Measurements from ENCODE around the gene CENPH.

- no peak for TF ChIP-seq POLR2AphosphoS5 (IDR thresholded peaks at IDR 0.05)
- TF ChIP-seq, protein P1, sequence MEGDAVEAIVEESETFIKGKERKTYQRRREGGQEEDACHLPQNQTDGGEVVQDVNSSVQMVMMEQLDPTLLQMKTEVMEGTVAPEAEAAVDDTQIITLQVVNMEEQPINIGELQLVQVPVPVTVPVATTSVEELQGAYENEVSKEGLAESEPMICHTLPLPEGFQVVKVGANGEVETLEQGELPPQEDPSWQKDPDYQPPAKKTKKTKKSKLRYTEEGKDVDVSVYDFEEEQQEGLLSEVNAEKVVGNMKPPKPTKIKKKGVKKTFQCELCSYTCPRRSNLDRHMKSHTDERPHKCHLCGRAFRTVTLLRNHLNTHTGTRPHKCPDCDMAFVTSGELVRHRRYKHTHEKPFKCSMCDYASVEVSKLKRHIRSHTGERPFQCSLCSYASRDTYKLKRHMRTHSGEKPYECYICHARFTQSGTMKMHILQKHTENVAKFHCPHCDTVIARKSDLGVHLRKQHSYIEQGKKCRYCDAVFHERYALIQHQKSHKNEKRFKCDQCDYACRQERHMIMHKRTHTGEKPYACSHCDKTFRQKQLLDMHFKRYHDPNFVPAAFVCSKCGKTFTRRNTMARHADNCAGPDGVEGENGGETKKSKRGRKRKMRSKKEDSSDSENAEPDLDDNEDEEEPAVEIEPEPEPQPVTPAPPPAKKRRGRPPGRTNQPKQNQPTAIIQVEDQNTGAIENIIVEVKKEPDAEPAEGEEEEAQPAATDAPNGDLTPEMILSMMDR (IDR thresholded peaks at IDR 0.05), result no peak
- TF ChIP-seq EP300 (IDR thresholded peaks at IDR 0.05), result no peak
Observed at GRCh38 chr5:69257577-69257976, 68.2 kb downstream of the CENPH start.

Measured in gastroesophageal sphincter (tissue), 3 donors.